GM18499 (cell line): ENCODE measurements around the gene GRAMD2A.

Experiments used
- ATAC-seq: cut with Tn5 transposase; IDR thresholded peaks from one replicate; pipeline ENCODE4 v1.9.1; 2021; ENCODE audit warnings: moderate number of reproducible peaks; ENCODE audit not compliant: insufficient read depth, unreplicated experiment

GRAMD2A gene

DNA sequence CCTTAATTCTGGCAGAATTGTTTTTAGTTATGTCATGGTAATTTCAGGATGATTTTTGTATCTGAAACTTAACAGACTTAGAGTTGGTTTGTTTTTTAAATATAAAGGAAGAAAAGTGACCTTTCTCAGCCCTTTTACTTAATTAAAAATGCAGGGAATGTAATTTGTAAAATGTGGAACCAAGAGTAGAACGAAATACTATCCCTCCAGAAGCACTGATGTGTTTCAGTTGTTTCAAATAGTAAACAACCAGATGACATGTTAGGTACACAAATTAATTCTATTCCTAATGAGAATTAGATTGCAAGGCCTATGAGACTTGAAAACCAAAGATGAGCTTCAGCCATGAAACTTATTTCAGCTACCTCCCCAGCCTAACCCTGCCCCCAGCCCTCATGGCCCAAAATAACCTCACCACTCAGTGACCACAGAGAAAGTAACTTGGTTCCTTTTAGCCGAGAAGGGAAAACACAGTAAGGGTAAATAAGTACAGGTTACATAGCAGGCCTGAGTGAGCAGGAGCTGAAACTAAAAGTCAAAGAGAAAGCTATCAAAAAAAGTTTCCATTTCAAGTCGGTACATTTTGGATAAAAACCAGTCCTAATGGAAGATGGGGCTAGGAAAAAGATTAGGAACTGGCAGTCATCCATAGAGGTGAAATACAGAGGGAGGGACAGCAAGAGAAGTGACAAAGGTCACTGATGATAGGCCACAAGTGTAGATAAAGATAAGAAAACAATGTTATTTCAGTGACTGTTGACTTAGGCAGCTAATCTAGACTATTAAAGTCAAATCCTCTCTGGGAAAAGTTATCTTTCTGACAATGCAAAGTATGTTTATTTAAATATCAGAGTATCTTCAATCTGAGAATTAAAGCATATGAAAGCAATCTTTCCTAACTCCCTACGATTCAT is 56.2 kb downstream of the GRAMD2A start:
- peak; percentile 93 for ATAC-seq

DNA sequence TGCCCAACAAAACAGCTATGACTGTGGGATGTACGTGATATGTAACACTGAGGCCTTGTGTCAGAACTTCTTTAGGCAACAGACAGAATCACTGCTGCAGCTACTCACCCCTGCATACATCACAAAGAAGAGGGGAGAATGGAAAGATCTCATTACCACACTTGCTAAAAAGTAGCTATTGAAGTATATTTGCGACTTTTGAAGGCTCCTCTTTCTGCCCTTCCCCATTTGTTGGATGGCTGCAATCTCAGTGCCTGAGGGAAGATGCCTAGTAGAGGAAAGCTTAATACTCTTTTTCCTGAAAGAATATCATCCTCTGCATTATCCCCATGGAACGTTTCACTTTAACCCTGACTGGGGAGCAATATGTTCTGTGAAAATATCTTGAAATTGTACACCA is 57.5 kb downstream of the GRAMD2A start:
- ATAC-seq: no peak

DNA sequence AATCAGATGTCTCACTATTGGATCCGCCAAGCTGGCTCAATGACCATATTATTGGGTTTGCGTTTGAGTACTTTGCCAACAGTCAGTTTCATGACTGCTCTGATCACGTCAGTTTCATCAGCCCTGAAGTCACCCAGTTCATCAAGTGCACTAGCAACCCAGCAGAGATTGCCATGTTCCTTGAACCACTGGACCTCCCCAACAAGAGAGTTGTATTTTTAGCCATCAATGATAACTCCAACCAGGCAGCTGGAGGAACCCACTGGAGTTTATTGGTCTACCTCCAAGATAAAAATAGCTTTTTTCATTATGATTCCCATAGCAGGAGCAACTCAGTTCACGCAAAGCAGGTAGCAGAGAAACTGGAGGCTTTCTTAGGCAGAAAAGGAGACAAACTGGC is 57.9 kb downstream of the GRAMD2A start:
- ATAC-seq: no peak

DNA sequence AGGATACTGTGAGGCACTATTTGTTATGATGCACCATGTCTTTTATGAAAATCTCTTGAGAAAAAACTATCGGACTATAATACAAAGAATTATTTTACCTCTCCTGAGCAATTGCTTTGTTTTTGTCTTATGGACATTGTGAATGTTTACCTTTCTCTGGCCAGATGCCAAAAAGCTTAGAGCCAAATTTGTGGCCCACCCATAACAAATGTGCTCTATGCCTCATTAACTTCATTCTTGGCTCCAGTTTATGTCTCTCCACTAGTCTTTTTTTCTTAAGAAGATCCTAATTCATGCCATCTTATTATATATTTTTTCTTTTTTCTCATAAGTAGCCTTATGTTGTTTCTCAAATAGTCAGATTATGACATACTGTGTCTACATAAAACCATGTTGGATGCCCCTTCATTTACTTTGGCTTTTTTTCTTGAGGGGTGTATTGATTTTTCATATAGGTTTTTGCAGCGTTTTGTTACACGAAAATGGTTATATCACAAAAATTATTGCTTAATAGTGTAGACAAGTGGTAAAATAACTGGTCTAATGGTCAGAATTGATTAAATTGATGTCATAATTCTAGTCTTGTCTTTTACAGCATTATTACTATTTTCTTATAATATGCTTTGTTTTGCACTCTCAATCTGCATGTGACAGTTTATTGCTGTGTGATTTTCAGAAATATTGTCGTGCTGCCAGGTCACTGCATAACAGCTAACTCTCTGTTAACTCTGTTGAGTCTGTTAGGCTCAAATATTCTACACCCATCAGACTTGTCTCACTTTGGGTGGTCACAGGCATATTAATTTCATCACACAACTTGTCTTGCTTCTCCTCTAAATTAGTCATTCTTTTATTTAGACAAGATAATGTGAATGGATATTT is 61.2 kb downstream of the GRAMD2A start:
- ATAC-seq: no peak

DNA sequence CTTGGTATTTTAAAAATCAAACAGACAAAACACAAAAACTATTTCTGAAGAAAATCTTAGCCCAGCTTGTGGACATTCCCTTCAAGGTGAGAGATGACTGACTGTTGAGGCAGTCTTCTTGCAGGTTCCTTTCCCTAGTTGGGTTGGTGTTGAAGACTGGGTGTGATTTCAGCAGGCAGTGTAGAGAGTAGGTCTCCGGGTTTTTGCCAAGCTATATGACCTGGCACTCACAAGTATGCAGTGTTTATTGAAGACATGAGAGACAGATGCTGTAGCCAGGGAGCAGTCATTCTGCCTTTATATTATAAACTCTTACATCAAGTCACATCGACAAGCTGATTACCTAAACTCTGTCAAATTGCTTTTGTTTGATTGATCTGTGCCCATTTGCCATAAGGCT is 61.9 kb downstream of the GRAMD2A start:
- no peak for ATAC-seq

DNA sequence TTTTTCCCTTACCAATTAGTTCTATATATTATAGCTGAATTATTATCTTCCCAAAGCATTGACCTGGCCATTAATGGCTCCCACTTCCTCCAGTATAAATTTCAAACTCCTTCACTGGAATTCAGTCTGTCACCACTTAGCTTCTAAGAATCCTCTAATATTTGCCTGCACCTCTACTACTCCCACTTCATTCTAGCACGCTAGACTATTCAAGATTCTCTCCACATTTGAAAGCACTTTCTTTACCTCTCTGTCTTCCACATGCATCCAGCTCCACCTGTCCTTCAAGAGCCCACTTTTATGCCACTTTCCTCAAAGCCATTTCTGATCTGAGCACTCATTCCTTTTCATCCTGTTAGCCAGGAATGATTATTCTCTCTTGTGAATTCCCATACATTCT is 64.4 kb downstream of the GRAMD2A start:
- ATAC-seq: no peak

DNA sequence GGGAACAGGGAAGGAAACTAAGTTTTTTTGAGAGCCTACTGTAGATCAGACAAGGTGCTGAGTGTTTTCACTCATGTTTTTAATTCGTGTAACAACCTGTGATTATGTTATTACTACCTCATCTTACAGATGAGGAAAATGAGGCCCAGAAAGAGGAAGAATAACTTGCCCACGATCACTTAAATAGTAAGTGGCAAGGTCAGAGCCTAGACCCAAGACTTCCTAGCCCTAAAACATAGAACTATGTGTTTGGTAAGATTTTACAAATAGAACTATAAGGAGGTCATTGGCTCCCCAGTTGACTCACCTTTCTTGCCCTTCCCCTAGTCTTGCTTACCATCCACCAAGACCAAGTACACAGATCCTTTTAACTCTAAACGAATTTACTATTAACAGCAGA is 65.7 kb downstream of the GRAMD2A start:
- no peak for ATAC-seq

DNA sequence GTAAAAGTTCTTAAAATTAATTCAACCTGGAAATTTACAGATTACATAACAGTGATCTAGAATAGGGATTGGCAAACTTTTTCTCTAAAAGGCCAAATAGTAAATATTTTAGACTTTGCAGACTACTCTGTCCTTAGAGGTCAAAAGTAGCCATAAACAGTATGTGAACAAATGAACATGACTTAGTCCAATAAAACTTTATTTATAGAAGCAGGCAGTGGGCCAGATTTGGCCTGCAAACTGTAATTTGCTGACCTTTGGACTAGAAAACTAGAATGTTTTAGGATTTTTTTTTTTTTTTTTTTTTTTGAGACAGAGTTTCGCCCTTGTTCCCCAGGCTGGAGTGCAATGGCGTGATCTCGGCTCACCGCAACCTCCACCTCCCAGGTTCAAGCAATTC is 67.3 kb downstream of the GRAMD2A start:
- ATAC-seq: no peak

DNA sequence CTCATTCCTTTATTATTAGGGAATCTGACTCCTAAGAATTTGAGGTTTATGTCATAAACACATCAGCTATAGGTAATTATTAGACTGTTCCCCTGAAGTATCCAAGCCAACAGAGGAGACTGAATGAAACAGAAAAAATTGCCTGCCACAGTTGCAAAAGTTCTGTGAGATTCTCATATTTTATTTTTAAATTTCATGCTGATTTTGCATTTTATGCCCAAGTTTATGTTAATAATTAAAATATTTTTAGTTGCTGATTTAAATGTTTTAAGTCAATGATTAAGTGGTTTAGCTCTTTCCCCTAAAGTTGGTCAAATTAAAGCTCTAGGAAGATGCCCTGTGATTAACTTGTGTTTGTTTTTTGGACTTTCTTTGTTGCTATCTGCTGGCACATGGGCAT is 69.2 kb downstream of the GRAMD2A start:
- ATAC-seq: no peak

DNA sequence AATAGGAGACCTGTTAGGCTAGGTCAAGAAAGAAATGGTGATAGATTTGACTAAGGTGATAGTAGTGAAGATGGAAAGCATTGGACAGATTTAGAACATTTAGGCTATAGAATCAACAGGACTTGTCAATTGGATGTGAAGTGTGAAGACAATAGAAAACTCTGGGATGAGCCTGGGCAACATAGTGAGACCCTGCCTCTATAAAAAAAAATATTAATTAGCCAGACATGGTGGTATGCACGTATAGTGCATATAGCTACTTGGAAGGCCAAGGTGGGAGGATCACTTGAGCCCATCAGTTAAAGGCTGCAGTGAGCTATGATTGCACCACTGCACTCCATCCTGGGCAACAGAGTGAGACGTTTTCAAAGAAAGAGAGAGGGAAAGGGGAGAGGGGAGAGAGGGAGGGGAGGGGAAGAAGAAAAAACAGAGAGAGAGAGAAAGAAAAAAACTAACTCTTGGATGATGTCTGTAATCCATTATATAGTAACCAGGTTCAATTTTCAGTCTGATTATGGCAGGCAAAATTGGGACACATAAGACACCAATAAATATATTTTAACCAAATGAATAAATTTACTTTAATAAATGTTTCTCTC is 69.8 kb downstream of the GRAMD2A start:
- ATAC-seq: no peak

DNA sequence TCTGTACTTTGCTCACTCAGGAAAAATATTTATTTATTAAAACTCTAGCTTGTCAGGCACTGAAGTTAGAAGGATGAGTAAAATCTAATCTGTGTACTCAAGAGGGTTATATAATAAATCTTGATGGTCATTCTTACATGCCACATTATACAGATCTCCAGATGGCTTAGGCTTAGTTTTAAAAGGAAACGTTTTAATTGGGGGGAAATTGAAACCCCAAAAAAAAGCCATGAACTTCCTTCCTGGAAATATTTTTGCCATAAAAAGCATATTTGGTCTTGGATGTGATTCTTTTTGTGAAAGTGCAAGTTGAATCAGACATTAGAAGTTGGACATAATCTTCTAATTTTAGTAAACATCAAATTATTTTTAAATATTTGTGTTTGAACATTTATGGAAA is 73.4 kb downstream of the GRAMD2A start:
- ATAC-seq: no peak

DNA sequence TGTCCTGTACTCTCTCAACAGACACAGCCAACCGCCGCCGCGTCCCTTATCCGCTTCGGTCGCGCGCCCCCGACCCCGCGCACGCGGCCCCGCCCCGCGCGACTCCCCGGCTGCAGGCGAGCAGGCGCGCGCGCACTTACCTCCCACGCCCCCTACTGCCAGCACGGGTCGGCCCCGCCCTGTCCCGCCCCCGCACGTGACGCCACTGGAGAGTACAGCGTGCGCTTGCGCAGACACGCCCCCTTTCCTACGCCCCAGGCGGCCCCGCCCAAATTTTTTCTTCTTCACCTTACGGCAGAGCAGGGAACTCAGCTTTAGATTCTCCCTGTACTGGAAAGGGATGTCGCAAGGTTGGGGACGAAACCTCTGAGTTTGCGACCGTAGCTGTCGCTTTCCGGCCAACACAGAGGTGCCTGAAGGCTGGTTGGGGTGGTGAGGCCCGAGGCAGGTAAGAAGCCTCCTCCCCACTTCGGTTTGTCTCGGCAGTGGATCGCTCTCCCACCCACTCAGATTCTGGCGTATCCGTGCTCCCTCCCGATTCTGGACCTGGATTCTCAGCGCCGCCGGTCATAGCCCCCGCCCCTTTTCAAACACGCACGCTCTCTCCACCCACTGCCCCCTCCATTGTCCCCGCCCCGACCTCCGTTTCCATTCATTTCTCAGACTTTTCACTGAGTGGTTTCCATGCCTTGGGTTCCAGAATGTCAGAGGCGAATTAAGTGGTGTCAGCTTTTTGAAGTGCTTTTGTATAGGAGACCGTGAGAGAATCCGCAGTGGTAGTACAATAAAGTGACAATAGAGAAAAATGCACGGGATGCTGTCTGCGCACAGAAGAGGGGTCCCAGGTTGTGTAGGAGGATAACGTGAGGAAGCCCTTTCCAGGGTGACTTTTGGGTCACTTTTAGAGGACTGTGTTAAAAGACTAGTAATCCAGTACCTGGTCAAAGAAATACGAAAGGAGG is 79.3 kb downstream of the GRAMD2A start, which contains the start of the genes MYO9A and SENP8:
Gene MYO9A, minus strand, starts transcription at position 134 of the 962 bp plus-strand sequence. CDS start 71,587 bp downstream, outside the sequence.
Gene SENP8, plus strand, starts transcription at position 387 of the 962 bp plus-strand sequence. CDS start 21,221 bp downstream, outside the sequence.
- ATAC-seq: peak; percentile 61

DNA sequence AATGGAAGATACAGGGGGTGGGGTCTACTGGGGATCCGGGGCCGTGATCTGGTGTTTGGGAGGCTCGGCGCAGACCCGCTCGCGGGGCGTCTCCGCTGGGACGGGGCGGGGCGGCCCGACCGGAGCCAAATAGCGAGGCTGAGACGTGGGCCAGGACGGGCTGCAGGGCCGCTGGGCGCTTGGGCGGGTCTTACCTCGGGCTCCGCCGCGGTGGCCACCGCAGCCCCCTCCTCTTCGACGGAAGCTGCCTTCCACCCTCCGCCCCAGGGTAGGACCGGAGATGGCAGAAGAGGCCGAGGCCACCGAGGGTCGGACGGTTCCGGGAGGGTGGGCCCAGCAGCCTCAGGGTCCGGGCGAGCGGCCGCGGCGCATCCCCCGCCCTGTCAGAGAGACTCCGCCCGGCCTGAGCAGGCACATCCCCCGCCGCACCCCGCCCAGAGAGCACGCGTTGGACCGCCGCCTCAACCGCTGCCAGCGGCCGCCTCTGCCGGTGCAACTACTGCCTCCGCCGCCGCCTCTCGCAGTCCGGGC is 80.0 kb downstream of the GRAMD2A start:
- ATAC-seq: peak; percentile 23

DNA sequence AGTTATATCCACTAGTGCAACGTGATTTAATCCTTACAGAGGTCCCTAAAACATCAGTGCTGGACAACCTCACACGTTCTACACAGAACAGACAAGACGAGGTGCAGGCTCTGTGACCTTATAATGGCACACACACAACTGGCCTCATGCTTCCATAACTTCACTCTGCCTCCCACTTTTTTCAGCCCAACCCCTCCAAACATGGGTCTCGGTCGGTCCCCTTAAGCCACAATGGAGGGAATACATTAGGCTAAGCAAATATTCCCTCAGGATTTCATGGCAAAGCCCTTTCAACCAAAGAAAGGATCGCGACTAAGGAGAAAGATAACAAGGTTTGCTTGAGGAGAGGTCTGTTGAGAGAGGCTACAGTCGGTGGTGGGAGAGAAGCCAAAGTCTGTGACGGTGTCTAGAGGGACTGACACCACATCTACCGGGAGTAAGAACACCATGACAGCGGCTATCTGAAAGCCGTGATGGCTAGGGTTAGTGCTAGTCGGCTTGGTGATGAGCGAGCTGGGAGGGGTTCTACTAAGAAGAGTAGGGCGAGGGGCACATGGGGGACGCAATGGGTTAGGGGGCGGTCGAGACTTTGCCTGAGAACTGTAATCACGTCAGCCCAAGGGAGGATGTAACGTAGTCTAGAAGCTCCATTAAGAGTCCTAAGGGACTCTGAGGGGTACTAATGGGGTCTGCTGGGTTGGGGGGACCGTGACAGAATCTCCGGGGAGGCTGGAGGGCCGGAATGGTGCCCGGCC is 80.7 kb downstream of the GRAMD2A start:
- no peak for ATAC-seq

DNA sequence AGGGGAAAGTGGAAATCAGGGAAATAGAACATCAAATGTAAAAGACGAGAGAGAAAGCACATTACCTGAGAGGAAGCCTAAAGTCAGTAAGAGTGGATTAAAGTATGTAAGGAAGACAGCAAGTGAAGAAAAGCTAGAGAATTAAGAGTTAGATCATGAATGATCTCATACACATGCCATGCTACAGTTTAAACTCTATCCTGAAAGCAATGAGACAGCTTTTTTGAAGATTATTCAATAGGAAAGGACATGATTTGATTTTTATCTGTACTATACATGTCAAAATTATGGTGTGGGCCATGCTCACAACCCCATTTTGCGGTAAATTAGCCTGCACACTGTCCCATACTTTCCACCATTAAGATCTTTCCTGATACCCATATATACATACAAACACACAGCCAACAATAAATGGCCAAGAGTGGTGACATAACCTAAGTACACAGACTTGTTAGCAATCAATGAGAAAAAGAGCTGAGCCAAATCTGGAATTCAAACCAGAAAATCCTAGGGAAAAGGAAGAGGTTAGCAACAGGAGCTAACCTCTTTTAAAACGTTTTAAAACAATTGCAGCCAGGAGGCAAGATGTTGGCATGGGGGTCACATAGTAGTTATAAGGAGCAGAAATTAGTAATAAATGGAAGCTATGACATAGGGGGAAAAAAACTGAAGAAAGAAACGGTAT is 84.1 kb downstream of the GRAMD2A start:
- ATAC-seq: no peak

DNA sequence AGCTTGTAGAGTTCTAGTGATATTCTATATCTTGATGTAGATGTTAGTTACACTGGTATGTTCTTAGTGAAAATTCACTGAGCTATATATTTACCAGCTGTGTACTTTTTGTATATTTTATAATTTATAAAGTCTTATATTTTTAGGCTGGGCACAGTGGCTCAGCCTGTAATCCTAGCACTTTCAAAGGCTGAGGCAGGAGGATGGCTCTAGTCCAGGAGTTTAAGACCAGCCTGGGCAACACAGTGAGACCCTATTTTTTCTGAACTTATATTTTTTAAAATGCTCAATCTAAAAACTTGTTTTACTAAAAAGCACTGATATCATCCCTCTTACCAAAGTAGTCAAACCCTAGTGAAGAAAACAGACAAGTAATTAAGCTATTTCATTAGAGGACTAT is 84.8 kb downstream of the GRAMD2A start:
- no peak for ATAC-seq

DNA sequence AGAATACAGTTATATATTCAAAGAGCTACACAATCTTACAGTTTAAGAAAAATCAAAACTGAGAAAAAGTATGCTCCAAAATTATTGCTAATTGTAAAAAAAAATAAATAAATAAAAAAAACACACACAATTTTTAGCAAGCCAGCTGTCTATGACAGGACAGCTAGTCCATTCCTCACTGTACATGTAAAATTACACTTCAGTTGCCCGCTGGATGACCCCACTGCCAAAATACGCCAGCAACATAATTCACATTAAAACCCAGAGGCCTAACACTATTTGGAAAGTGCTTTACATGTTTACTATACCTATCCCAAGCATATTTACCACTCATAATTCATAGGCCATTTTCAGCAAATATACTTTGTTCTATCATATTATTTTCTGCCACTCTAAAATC is 85.5 kb downstream of the GRAMD2A start:
- no peak for ATAC-seq

DNA sequence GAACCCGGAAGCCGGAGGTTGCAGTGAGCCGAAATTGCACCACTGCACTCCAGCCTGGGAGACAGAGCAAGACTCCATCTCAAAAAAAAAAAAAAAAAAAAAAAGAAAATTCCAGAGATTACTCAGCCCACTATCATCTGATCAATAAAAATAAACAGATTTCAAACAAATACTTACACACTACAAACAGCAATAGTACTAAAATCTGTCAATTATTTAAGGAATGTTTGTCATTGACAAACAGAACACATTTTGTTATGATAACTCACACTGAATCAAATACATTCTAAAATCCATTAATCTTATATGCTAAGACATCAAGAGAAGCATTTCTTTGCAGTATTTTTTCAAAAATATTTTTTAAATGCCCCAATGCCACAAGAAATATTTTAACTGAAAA is 87.2 kb downstream of the GRAMD2A start:
- ATAC-seq: no peak
